H1 (cell line): ENCODE results near the gene STYXL1. TPM values are rescaled to one million over a fixed set of nuclear protein-coding genes. Genes with fewer than 3 reads are reported as not detected.

Source experiments
- CTCF ChIA-PET: fragments of 300-600 bp; sonication (Branson Sonifier 250); formaldehyde crosslinking; loops from one replicate; lab custom pipeline; 2021; ENCODE audit not compliant: partially characterized antibody; lab: Charles Lee
- POLR2A ChIA-PET: fragments of 300-600 bp; sonication (Branson Sonifier 250); formaldehyde crosslinking; loops from one replicate; lab custom pipeline; 2021; ENCODE audit warnings: inconsistent platforms; ENCODE audit not compliant: partially characterized antibody; lab: Charles Lee
- DNase-seq, 2 experiments: peaks; one replicate each; pipeline versions ENCODE4 v3.0.0 to v3.0.0-alpha.2; 2010 to 2022; ENCODE audit warnings: low spot score in 2 of 2, low read depth in 1 of 2, mixed read lengths in 1 of 2
- FAIRE-seq: peaks from 2 replicates; lab custom pipeline; 2011; peaks lifted over from hg19 to GRCh38; lab: Jason Lieb, UNC
- H2AFZ ChIP-seq: 2 replicates; pipeline ENCODE4 v1.8.1; 2012; ENCODE audit warnings: low read length, inconsistent platforms
- H2AK5ac ChIP-seq: 2 replicates; pipeline ENCODE4 v1.6.1; 2013; ENCODE audit warnings: low read depth, low read length
- H2BK120ac ChIP-seq: replicated peaks from 2 replicates; pipeline ENCODE3; 2013; ENCODE audit warnings: low read depth, low read length, inconsistent platforms
- H2BK12ac ChIP-seq: 2 replicates; pipeline ENCODE4 v1.6.1; 2013; ENCODE audit warnings: low read depth, low read length
- H2BK15ac ChIP-seq: 2 replicates; pipeline ENCODE4 v1.6.1; 2013; ENCODE audit warnings: low read length
- H2BK20ac ChIP-seq: 2 replicates; pipeline ENCODE4 v1.6.1; 2013; ENCODE audit warnings: low read length
- H2BK5ac ChIP-seq: 2 replicates; pipeline ENCODE4 v1.6.1; 2013; ENCODE audit warnings: low read depth, low read length
- H3K14ac ChIP-seq: 2 replicates; pipeline ENCODE4 v1.6.1; 2013; ENCODE audit warnings: inconsistent platforms; ENCODE audit not compliant: insufficient read length
- H3K18ac ChIP-seq: 2 replicates; pipeline ENCODE4 v1.6.1; 2013; ENCODE audit warnings: low read length; ENCODE audit errors: extremely low read depth
- H3K23ac ChIP-seq: 2 replicates; pipeline ENCODE4 v1.6.1; 2013; ENCODE audit warnings: inconsistent platforms; ENCODE audit not compliant: insufficient read length
- H3K23me2 ChIP-seq: 2 replicates; pipeline ENCODE4 v1.6.1; 2013; ENCODE audit warnings: low read depth, low read length
- H3K27ac ChIP-seq: 2 replicates; pipeline ENCODE4 v1.6.1; 2011; ENCODE audit warnings: low read depth, low read length, inconsistent platforms
- H3K27me3 ChIP-seq, 4 experiments: replicated peaks in 1 of 4; 1 replicate in 1 of 4; 2 replicates in 3 of 4; pipeline versions ENCODE4 v1.6.1 to v1.8.1; 2011 to 2013; ENCODE audit warnings: low read length in 3 of 4, mild to moderate bottlenecking in 3 of 4, inconsistent platforms in 2 of 4, mixed read lengths in 2 of 4, moderate library complexity in 1 of 4; ENCODE audit not compliant: control insufficient read depth in 3 of 4, insufficient read depth in 3 of 4; ENCODE audit errors: extremely low read depth in 1 of 4
- H3K36me3 ChIP-seq, 4 experiments: 2 replicates each; pipeline versions ENCODE4 v1.6.1 to v1.8.1; 2011 to 2013; ENCODE audit warnings: mild to moderate bottlenecking in 4 of 4, low read length in 3 of 4, moderate library complexity in 2 of 4, control low read depth in 1 of 4, inconsistent platforms in 1 of 4; ENCODE audit not compliant: insufficient read depth in 4 of 4, control insufficient read depth in 2 of 4
- H3K4ac ChIP-seq: replicated peaks from 2 replicates; pipeline ENCODE3; 2013; ENCODE audit warnings: low read length, low read depth, mixed read lengths, inconsistent platforms; ENCODE audit not compliant: insufficient read length
- H3K4me1 ChIP-seq, 4 experiments: replicated peaks in 1 of 4; 1 replicate in 1 of 4; 2 replicates in 3 of 4; pipeline versions ENCODE4 v1.6.1 to v1.8.1; 2011 to 2013; ENCODE audit warnings: low read length in 3 of 4, inconsistent platforms in 2 of 4, mixed read lengths in 1 of 4; ENCODE audit not compliant: insufficient read depth in 4 of 4, control insufficient read depth in 3 of 4
- H3K4me2 ChIP-seq, 2 experiments: 2 replicates each; pipeline versions ENCODE4 v1.6.1 to v1.8.1; 2011 to 2013; ENCODE audit warnings: low read depth in 2 of 2, low read length in 2 of 2, control low read depth in 1 of 2, inconsistent platforms in 1 of 2, mild to moderate bottlenecking in 1 of 2; ENCODE audit not compliant: insufficient read depth in 1 of 2
- H3K4me3 ChIP-seq, 4 experiments: fragments of 200-600, 300-600 bp in 1 of 4; sonication (generic), shearing (Covaris generic), sonication (Bioruptor Twin) in 1 of 4; 2 replicates each; pipeline versions ENCODE4 v1.5.1 to v1.8.1; 2011 to 2016; ENCODE audit warnings: low read length in 4 of 4, low read depth in 3 of 4, control low read depth in 2 of 4, inconsistent platforms in 2 of 4, mild to moderate bottlenecking in 2 of 4, mixed read lengths in 1 of 4, moderate library complexity in 1 of 4; ENCODE audit not compliant: insufficient read depth in 2 of 4; ENCODE audit errors: extremely low read depth in 1 of 4
- H3K56ac ChIP-seq: replicated peaks from 2 replicates; pipeline ENCODE3; 2013; ENCODE audit warnings: low read depth, mild to moderate bottlenecking, mixed read lengths, low read length, inconsistent platforms; ENCODE audit not compliant: insufficient read length
- H3K79me1 ChIP-seq: 2 replicates; pipeline ENCODE4 v1.6.1; 2013; ENCODE audit warnings: low read depth, low read length, control low read depth
- H3K79me2 ChIP-seq, 2 experiments: 2 replicates each; pipeline versions ENCODE4 v1.6.1 to v1.8.1; 2012 to 2013; ENCODE audit warnings: low read length in 2 of 2, mild to moderate bottlenecking in 2 of 2, inconsistent platforms in 1 of 2; ENCODE audit not compliant: insufficient read depth in 2 of 2, control insufficient read depth in 1 of 2
- H3K9ac ChIP-seq, 4 experiments: replicated peaks in 1 of 4; 1 replicate in 1 of 4; 2 replicates in 3 of 4; pipeline versions ENCODE4 v1.6.1 to v1.8.1; 2011 to 2013; ENCODE audit warnings: low read depth in 3 of 4, low read length in 3 of 4, control low read depth in 2 of 4, mild to moderate bottlenecking in 2 of 4, moderate library complexity in 2 of 4, inconsistent platforms in 1 of 4; ENCODE audit errors: extremely low read depth in 1 of 4
- H3K9me3 ChIP-seq, 2 experiments: 2 replicates each; pipeline versions ENCODE4 v1.6.1 to v1.8.1; 2012 to 2013; ENCODE audit warnings: mild to moderate bottlenecking in 2 of 2, moderate library complexity in 2 of 2, control low read depth in 1 of 2, inconsistent platforms in 1 of 2, low read depth in 1 of 2, low read length in 1 of 2, mixed read lengths in 1 of 2; ENCODE audit not compliant: insufficient read depth in 2 of 2
- H4K20me1 ChIP-seq, 2 experiments: replicated peaks in 1 of 2; 2 replicates each; pipeline versions ENCODE3 to v1.8.1; 2011 to 2013; ENCODE audit warnings: inconsistent platforms in 2 of 2, low read length in 2 of 2, mild to moderate bottlenecking in 1 of 2; ENCODE audit not compliant: insufficient read depth in 2 of 2, control insufficient read depth in 1 of 2
- H4K5ac ChIP-seq: 2 replicates; pipeline ENCODE4 v1.6.1; 2013; ENCODE audit warnings: low read length, low read depth, mixed read lengths, inconsistent platforms; ENCODE audit not compliant: insufficient read length
- H4K8ac ChIP-seq: 2 replicates; pipeline ENCODE4 v1.8.0; 2013; ENCODE audit warnings: mild to moderate bottlenecking, moderate library complexity, low read length, inconsistent platforms; ENCODE audit not compliant: insufficient read depth; ENCODE audit errors: extremely low read depth
- H4K91ac ChIP-seq: replicated peaks from 2 replicates; pipeline ENCODE3; 2013; ENCODE audit warnings: low read length, mixed read lengths, inconsistent platforms; ENCODE audit not compliant: insufficient read length
- CEBPB ChIP-seq: IDR thresholded peaks from 2 replicates; pipeline ENCODE4 v1.6.1; 2012; ENCODE audit warnings: low read depth, low read length
- GTF2F1 ChIP-seq: IDR thresholded peaks from 2 replicates; pipeline ENCODE4 v1.6.1; 2012; ENCODE audit warnings: low read depth, low read length, improper control_type of control experiment, borderline replicate concordance
- KDM5A ChIP-seq: fragments of 200-600 bp; IDR thresholded peaks from 2 replicates; pipeline ENCODE4 v1.7.1; 2012; ENCODE audit warnings: mild to moderate bottlenecking, low read length, inconsistent platforms, mixed read lengths
- POLR2AphosphoS5 ChIP-seq: IDR thresholded peaks from 2 replicates; pipeline ENCODE4 v1.6.1; 2011; ENCODE audit warnings: low read depth, low read length
- RBBP5 ChIP-seq: IDR thresholded peaks from 2 replicates; pipeline ENCODE4 v1.7.1; 2012; ENCODE audit warnings: low read depth, mild to moderate bottlenecking, inconsistent platforms, low read length, moderate library complexity, borderline replicate concordance
- RXRA ChIP-seq: IDR thresholded peaks from 2 replicates; pipeline ENCODE4 v1.6.1; 2011; ENCODE audit warnings: low read depth, mild to moderate bottlenecking, low read length, moderate library complexity; ENCODE audit not compliant: insufficient read depth
- SIRT6 ChIP-seq: IDR thresholded peaks from one replicate; pipeline ENCODE4 v1.7.1; 2012; ENCODE audit warnings: low read length, inconsistent platforms
- SP2 ChIP-seq: IDR thresholded peaks from 2 replicates; pipeline ENCODE4 v1.6.1; 2012; ENCODE audit warnings: mild to moderate bottlenecking, low read length, inconsistent platforms
- SP4 ChIP-seq: IDR thresholded peaks from 2 replicates; pipeline ENCODE4 v1.6.1; 2012; ENCODE audit warnings: low read length, inconsistent platforms
- TAF1 ChIP-seq: IDR thresholded peaks from 2 replicates; pipeline ENCODE4 v1.6.1; 2011; ENCODE audit warnings: mild to moderate bottlenecking, low read depth, low read length
- USF2 ChIP-seq: IDR thresholded peaks from 2 replicates; pipeline ENCODE4 v1.6.1; 2011; ENCODE audit warnings: low read length, improper control_type of control experiment
- WGBS, 2 experiments: shearing (Covaris generic) in 1 of 2; methylation state at CpG; one replicate each; pipeline versions ENCODE4 v1.1.6 to v1.1.7; 2013 to 2015; ENCODE audit warnings: low lambda C conversion rate in 2 of 2, mixed read lengths in 2 of 2, inconsistent platforms in 1 of 2, low coverage in 1 of 2, missing lambda C conversion rate in 1 of 2; ENCODE audit not compliant: insufficient replicate concordance in 2 of 2, insufficient coverage in 1 of 2, insufficient read length in 1 of 2; ENCODE audit errors: extremely low coverage in 1 of 2, missing lambda C conversion rate in 1 of 2; 5-methylcytosine and 5-hydroxymethylcytosine counted together
- polyA plus RNA-seq, 7 experiments: library from polyadenylated mRNA; depleted of rRNA in 3 of 7; stranded (reverse) in 5 of 7; unstranded in 2 of 7; fragments of >200 nt in 5 of 7; fragments of 200-250 nt in 2 of 7; gene quantifications; 1 replicate in 5 of 7; 2 replicates in 1 of 7; 4 replicates in 1 of 7; pipeline versions ENCODE4 v1.2.1 to v1.2.3, GENCODE V29; 2011 to 2013; ENCODE audit warnings: missing spikeins in 2 of 7, mixed read lengths in 2 of 7
- total RNA-seq: library from RNA; stranded (reverse); fragmentation: NEBNext Ultra II Directional; extraction: Animal tissue kit (Norgen Biotek cat#: 25700); gene quantifications from 2 replicates; pipeline ENCODE4 v1.2.1, GENCODE V29; 2021

The STYXL1 gene
- total and polyA plus RNA-seq, 2 of the 8 experiments (the other 6 are each of a cell fraction or from before 2014, with no cell fraction given), result 32.3 to 53.9 TPM

DNA sequence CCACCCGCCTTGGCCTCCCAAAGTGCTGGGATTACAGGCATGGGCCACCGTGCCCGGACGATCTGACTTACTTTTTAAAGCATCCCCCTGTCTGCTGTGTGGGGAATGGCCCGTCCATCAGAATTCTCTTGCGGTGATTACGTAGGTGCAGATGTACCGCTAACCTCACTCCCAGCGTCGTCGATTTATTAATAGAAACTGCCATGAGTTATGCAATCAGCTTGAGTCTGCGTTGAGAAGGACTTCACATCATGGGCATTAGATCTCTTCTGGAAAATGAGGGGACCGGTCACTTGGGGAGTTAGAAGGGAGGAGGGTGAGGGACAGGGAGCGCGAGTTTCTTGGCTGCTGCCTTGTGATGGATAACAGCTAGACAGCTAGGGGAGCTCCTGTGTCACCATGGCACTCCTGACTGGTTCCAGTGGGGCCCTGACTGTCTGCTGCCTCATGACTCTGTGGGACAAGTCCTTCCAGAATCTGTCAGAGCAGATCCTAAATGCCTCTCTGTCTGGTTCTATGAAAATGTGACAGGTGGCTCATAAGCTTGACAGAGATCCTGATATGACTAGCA is 97.6 kb downstream of the STYXL1 start:
- no peak overlapping the region for H3K4ac ChIP-seq
- H2BK5ac ChIP-seq, result no peak overlapping the region
- no peak overlapping the region for H3K27ac ChIP-seq
- H2BK20ac ChIP-seq, result no peak overlapping the region
- peaks cover 1 to 13% of the 10 kb centered on the region in 2 experiments for H4K20me1 ChIP-seq
- H3K27me3 ChIP-seq, result no peaks in the 10 kb centered on the region
- DNase-seq (no peak), FAIRE-seq (no peak)
- H3K79me1 ChIP-seq, result peaks cover 8% of the 10 kb centered on the region; the same call in 1 of the 2 replicates
- H3K23ac ChIP-seq, result no peak overlapping the region
- no peak overlapping the region for H3K18ac ChIP-seq
- no peak overlapping the region for H3K56ac ChIP-seq
- no peaks in the 10 kb centered on the region; a peak in 1 of 7 replicates for H3K4me1 ChIP-seq
- H4K8ac ChIP-seq, result no peak overlapping the region
- H3K23me2 ChIP-seq, result no peaks in the 10 kb centered on the region
- no peak overlapping the region for H2AFZ ChIP-seq
- H2BK15ac ChIP-seq, result no peak overlapping the region
- 92% methylated on average over 15 of the region's 15 CpGs; no CpG with 5 or more reads in 1 of the 2 experiments for WGBS, 2 experiments
- H3K9me3 ChIP-seq, result no peaks in the 10 kb centered on the region
- TF ChIP-seq USF2 (no peak), GTF2F1 (no peak), CEBPB (no peak), SIRT6 (no peak), POLR2AphosphoS5 (no peak), RBBP5 (no peak), RXRA (no peak), SP2 (no peak), TAF1 (no peak), KDM5A (no peak), SP4 (no peak)
- peaks cover 0 to 35% of the 10 kb centered on the region in 2 experiments; a peak in 2 of 4 replicates for H3K79me2 ChIP-seq
- POLR2A ChIA-PET, result interaction anchor here (1.1 to 1.8 kb wide), 4 partner anchors 10 to 67 kb away, joined by 3 to 9 read pairs (median 5); no protein-coding TSS in a partner anchor
- H3K36me3 ChIP-seq, result peaks cover 2 to 12% (median 7%) of the 10 kb centered on the region in 4 experiments; a peak in 5 of 8 replicates
- no peak overlapping the region for H3K14ac ChIP-seq
- H4K5ac ChIP-seq, result no peak overlapping the region
- H2AK5ac ChIP-seq, result no peak overlapping the region
- CTCF ChIA-PET, result interaction anchor here (0.7 to 1.7 kb wide), 8 partner anchors 9 to 78 kb away, joined by 3 to 4 read pairs (median 3); no protein-coding TSS in a partner anchor
- no peak overlapping the region for H3K4me3 ChIP-seq
- H3K4me2 ChIP-seq, result no peak overlapping the region
- H2BK12ac ChIP-seq, result no peak overlapping the region
- H3K9ac ChIP-seq, result no peak overlapping the region
- no peak overlapping the region for H2BK120ac ChIP-seq
- H4K91ac ChIP-seq, result no peak overlapping the region
